ENCODE measurements around the gene N4BP2L2. TPM values are rescaled to one million over a fixed set of nuclear protein-coding genes. Genes with fewer than 3 reads are reported as not detected.

The N4BP2L2 gene
- total RNA-seq, 1 donor from 2014 or later = 186 TPM

DNA sequence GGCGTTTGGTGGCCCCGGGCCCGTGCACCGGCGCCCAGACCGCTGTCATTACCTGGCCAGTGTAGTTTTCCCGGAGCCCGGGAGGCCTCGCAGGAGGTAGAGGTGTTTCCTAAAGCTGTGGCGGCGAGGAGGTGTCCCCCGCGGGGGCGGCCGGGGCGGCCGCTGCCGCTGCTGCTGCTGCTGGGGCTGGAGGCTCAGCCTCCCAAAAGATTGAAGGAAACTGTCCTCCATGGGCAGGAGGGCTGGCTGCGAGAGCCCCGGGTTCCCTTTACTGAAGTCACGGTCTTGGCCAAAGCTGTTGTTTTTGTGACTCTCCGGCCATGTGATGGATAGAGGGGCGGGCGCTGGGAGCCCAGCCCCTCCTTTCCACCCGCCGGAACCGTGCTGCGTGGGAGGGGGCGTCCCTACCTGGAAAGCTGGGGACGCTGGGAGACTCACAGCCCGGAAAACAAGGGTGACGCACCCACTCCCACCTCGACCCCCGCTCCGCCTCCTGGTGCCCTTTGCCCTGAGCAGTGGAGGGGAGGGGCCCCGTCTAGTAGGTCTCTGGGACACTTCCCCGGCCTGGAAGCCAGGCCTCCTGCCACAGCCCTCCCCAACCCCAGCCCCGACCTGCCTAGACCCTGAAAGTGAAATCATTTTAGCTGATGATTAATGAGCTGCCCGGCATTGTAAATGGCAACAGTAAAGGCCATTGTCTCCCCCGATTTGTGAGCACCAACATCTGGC is 110.6 kb downstream of the N4BP2L2 start, which contains the start of gene N4BP2L1:
N4BP2L1 (minus strand) TSS at position 279 of the 729 bp plus-strand sequence; CDS start at position 231, 48 bp downstream.
- FAIRE-seq = no peak

GRCh38 chr13:32426990-32427851 is 111.4 kb downstream of the N4BP2L2 start:
- peak; percentile 39 to 52 for DNase-seq (ENCODE audit: low spot score in 2 of 2)
- FAIRE-seq = no peak

More for the DNA sequence above, 110.6 kb downstream of the N4BP2L2 start, which contains the start of gene N4BP2L1:
- DNase-seq (ENCODE audit: low spot score in 2 of 2) = peak; percentile 82 to 84

- FAIRE-seq (no peak), DNase-seq (ENCODE audit: low spot score in 2 of 2) (no peak)
Measured at GRCh38 chr13:32426191-32426989, 112.2 kb downstream of the N4BP2L2 start.

DNA sequence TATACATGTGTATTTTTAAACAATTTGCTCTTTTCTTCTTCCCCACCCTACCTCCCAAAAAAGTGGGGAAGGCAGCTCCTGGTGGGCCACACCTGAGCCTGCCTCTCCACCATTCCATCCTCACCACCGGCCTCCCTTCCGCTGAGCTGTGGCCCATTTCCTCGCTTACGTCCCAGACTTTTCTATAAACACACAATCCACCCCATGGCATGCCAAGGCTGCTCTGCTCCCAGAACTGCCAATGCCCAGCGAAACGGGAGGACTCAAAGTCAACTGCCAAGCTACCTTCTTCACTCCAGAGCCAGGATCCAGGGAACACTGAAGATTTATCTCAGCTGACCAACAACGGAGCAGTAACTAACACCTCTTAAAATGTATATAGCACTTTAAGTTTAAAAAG is 113.4 kb downstream of the N4BP2L2 start:
- no peak for DNase-seq (ENCODE audit: low spot score in 2 of 2)
- FAIRE-seq = no peak

DNA sequence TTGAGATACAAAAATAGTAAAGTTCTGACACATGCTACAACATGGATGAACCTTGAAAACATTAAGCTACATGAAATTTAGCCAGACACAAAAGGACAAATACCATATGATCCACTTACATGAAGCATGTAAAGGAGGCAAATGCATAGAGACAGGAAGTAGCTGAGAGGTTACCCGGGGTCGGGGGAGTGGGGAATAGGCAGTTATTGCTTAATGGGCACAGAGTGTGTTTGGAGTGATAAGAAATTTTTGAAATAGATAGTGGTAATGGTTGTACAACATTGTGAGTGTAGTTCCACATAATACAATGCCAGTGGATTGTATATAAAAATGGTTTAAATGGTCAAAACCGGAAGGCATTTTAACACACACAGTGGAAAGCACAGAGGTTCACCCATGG is 115.0 kb downstream of the N4BP2L2 start:
- no peak for FAIRE-seq
- no peak for DNase-seq (ENCODE audit: low spot score in 2 of 2)

- FAIRE-seq = no peak
- DNase-seq (ENCODE audit: low spot score in 2 of 2) = no peak
Measured at GRCh38 chr13:32419862-32420261, 118.7 kb downstream of the N4BP2L2 start.

GRCh38 chr13:32417995-32418394 is 120.6 kb downstream of the N4BP2L2 start:
- no peak for DNase-seq (ENCODE audit: low spot score in 2 of 2)
- no peak for FAIRE-seq

- DNase-seq (ENCODE audit: low spot score in 2 of 2) (no peak), FAIRE-seq (no peak)
Measured at GRCh38 chr13:32415019-32415418, 123.6 kb downstream of the N4BP2L2 start.

GRCh38 chr13:32414580-32414979 is 124.0 kb downstream of the N4BP2L2 start:
- FAIRE-seq (no peak), DNase-seq (ENCODE audit: low spot score in 2 of 2) (no peak)

GRCh38 chr13:32413284-32413683 is 125.3 kb downstream of the N4BP2L2 start:
- DNase-seq (ENCODE audit: low spot score in 2 of 2) = no peak
- no peak for FAIRE-seq

GRCh38 chr13:32409561-32410421 is 128.8 kb downstream of the N4BP2L2 start:
- FAIRE-seq = no peak
- peak in 1 of 2 donors; percentile 26 for DNase-seq (ENCODE audit: low spot score in 2 of 2)

GRCh38 chr13:32409001-32409313 is 129.6 kb downstream of the N4BP2L2 start:
- DNase-seq (ENCODE audit: low spot score in 2 of 2) (no peak), FAIRE-seq (no peak)

DNA sequence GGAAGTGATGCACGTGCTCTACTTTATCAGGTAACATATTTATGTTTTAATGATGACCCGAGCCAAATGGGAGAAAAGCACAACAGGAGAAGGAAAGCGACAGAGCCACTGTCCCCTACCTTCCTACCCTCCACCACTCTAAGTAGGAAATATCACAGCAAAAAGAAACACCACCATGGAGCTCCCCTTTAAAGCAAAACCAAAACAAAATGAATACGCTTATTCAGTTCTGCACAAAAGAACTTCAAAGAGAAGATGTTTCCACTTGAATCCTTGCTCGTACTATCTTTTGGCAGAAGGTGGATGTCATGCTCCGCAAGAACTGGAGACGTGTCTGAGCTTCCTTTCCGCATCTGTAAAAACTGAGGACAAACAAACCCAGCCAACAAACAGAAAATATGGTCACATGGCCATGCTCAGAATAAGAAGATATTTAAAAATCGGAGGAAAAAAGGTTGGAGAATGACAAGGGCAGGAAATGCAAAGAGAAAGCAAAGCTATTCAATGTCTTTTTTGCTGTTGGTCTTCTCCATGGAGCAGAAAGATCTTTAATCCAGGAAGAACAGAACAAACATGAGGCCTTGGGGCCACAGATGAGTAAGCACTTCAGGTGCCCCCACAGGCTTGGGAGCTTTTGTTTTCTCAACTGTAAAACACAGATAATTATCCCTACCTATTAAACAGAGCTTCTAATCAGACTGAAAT is 130.1 kb downstream of the N4BP2L2 start:
- FAIRE-seq (no peak), DNase-seq (ENCODE audit: low spot score in 2 of 2) (no peak)

GRCh38 chr13:32407854-32408253 is 130.7 kb downstream of the N4BP2L2 start:
- FAIRE-seq (no peak), DNase-seq (ENCODE audit: low spot score in 2 of 2) (no peak)

DNA sequence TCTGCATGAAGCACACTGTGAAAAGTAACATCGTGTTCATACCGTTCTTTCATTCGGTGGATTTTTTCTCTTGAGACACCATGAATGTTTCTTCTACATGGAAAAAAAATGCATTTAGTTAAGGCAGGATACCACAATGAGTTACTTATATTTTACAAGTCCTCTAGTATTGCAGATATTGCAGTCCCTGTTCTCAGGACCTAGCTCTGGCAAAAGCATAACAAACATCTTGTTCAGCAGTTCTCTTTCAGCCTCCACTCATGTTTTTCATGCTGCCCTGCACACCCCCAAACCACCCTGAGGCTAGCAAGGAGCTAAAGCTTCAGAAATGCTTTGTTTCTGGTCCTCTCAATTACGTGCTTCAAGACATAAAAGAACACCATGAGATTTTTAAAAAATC is 135.5 kb downstream of the N4BP2L2 start:
- FAIRE-seq = no peak
- no peak for DNase-seq (ENCODE audit: low spot score in 2 of 2)

DNA sequence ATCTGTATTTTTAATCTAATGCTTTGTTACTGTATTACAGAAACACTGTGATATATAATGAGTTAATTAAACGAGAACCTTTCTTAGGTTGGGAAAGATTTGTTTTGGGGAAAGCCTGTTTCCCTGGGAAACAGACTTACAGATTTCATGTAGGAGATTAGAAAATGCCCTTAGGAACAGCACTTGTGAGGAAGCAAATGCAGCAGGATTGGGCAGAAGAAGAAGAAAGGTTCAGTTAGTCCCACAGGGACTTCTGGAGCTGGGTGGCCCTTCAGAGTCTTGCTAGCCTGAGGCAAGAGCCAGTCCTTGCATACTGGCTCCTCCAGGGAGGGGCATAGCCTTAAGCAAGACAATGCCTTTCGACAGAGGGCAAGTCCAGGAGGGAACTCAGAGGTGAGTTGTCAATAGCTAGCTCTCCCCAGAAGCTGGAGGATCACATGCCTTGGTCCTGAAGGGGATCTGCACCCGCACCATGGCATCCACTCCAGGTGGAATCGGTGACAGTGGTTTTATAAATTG is 147.4 kb downstream of the N4BP2L2 start:
- DNase-seq (ENCODE audit: low spot score in 2 of 2) (no peak), FAIRE-seq (no peak)

- FAIRE-seq (no peak), DNase-seq (ENCODE audit: low spot score in 2 of 2) (no peak)
Measured at GRCh38 chr13:32390484-32390883, 148.1 kb downstream of the N4BP2L2 start.

- DNase-seq (ENCODE audit: low spot score in 2 of 2) (no peak), FAIRE-seq (no peak)
Measured at GRCh38 chr13:32390048-32390447, 148.5 kb downstream of the N4BP2L2 start.

GRCh38 chr13:32385410-32385809 is 153.2 kb downstream of the N4BP2L2 start:
- FAIRE-seq (no peak), DNase-seq (ENCODE audit: low spot score in 2 of 2) (no peak)

Data from frontal cortex (tissue), 4 donors.